Measurements from ENCODE around the gene UBAC2.
"Not testable (repeated sequence)": the region's sequence is repeated elsewhere in the genome, so short reads cannot be mapped to it uniquely, and the experiment has no call there.

The UBAC2 gene

GRCh38 chr13:99383511-99383921 is 182.9 kb downstream of the UBAC2 start:
- no peak for DNase-seq

- no peak for DNase-seq
These were observed 183.3 kb downstream of the UBAC2 start for GRCh38 chr13:99383946-99384345.

GRCh38 chr13:99384468-99384867 is 183.8 kb downstream of the UBAC2 start:
- no peak for DNase-seq

GRCh38 chr13:99385161-99385560 is 184.5 kb downstream of the UBAC2 start:
- no peak for DNase-seq

- no peak for DNase-seq
These were observed 185.3 kb downstream of the UBAC2 start for GRCh38 chr13:99385940-99386339.

- DNase-seq = no peak
These were observed 185.8 kb downstream of the UBAC2 start for GRCh38 chr13:99386495-99386894.

- no peak for DNase-seq
These were observed 186.5 kb downstream of the UBAC2 start for GRCh38 chr13:99386911-99387788.

- DNase-seq = no peak
These were observed 187.8 kb downstream of the UBAC2 start for GRCh38 chr13:99388334-99388923.

- DNase-seq = not testable (repeated sequence)
These were observed 188.4 kb downstream of the UBAC2 start for GRCh38 chr13:99389094-99389493.

- no peak for DNase-seq
These were observed 189.1 kb downstream of the UBAC2 start for GRCh38 chr13:99389520-99390304.

- DNase-seq = no peak
These were observed 189.9 kb downstream of the UBAC2 start for GRCh38 chr13:99390601-99391000.

- no peak for DNase-seq
These were observed 191.3 kb downstream of the UBAC2 start for GRCh38 chr13:99391781-99392469.

GRCh38 chr13:99392470-99393135 is 191.9 kb downstream of the UBAC2 start:
- no peak for DNase-seq

GRCh38 chr13:99393391-99393790 is 192.7 kb downstream of the UBAC2 start:
- not testable (repeated sequence) for DNase-seq

- no peak for DNase-seq
These were observed 193.4 kb downstream of the UBAC2 start for GRCh38 chr13:99393791-99394735.

- DNase-seq = no peak
These were observed 194.8 kb downstream of the UBAC2 start for GRCh38 chr13:99395436-99395835.

GRCh38 chr13:99396446-99396845 is 195.8 kb downstream of the UBAC2 start:
- DNase-seq = no peak

GRCh38 chr13:99398071-99398470 is 197.4 kb downstream of the UBAC2 start:
- no peak for DNase-seq

- no peak for DNase-seq
These were observed 198.4 kb downstream of the UBAC2 start for GRCh38 chr13:99398916-99399622.

- no peak for DNase-seq
These were observed 198.9 kb downstream of the UBAC2 start for GRCh38 chr13:99399623-99399974.
